ENCODE results near the gene HSPA1L. TPM values are rescaled to one million over a fixed set of nuclear protein-coding genes. Genes with fewer than 3 reads are reported as not detected.

The HSPA1L gene
- total and polyA plus RNA-seq, 10 of the 15 experiments (the other 5 are each of a cell fraction or from before 2014, with no cell fraction given), result 0.69 to 2.5 (median 1.5) TPM

DNA sequence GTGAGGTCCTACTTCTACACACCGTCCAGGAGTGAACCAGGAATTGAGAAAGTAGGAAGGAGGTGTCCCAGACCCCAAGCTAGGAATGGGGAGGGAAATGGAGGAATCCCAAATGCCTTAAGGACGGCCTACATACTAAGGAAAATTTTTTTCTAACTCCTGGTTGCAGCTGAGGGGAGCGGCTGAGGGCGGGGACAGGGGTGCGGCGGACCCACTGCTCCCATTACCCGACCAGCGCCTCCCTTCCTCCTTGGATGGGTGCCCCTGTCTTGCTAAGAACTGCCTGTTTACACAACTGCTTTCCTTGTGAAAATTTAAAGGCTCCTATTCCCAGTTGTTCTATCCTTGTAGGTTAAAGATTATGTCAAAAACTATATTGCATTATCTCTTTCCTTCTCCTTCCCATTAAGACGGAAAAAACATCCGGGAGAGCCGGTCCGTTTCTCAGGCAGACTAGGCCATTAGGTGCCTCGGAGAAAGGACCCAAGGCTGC lies 11.8 kb upstream of the HSPA1L start (continued):
- TF ChIP-seq BRCA1 (IDR thresholded peaks at IDR 0.05; ENCODE audit: low read depth, low read length) (no peak), NRF1 (conservative IDR thresholded peaks at IDR 0.05; ENCODE audit: low read depth, low read length) (no peak), RELA (IDR thresholded peaks at IDR 0.05; ENCODE audit: borderline replicate concordance, partially characterized antibody) (peak; percentile 36), RBBP5 (conservative IDR thresholded peaks at IDR 0.05) (no peak), IRF4 (IDR thresholded peaks at IDR 0.05; ENCODE audit: low read depth, low read length) (no peak), FOS (IDR thresholded peaks at IDR 0.05; ENCODE audit: borderline replicate concordance, extremely low read depth, insufficient read length) (no peak), CBX3 (IDR thresholded peaks at IDR 0.05; ENCODE audit: borderline replicate concordance, low read depth) (no peak), ZBED1 (IDR thresholded peaks at IDR 0.05; ENCODE audit: borderline replicate concordance) (no peak), NBN (IDR thresholded peaks at IDR 0.05) (0 out of 2 replicates have a peak, but pooled peaks have one; percentile 16), NFYA (IDR thresholded peaks at IDR 0.05; ENCODE audit: borderline replicate concordance, low read depth, low read length) (no peak), RAD21 (IDR thresholded peaks at IDR 0.05; ENCODE audit: insufficient read depth, low read depth, low read length) (no peak), ZNF274 (IDR thresholded peaks at IDR 0.05; ENCODE audit: insufficient read depth, insufficient read length) (no peak), YY1 (IDR thresholded peaks at IDR 0.05; ENCODE audit: low read depth, low read length) (0 out of 2 replicates have a peak, but pooled peaks have one; percentile 6), LARP7 (IDR thresholded peaks at IDR 0.05) (no peak), EZH2 (IDR thresholded peaks at IDR 0.05; ENCODE audit: borderline replicate concordance, control insufficient read depth, low read depth, low read length) (no peak), SUZ12 (IDR thresholded peaks at IDR 0.05; ENCODE audit: unreplicated experiment) (no peak)
- TF ChIP-seq, protein P1, sequence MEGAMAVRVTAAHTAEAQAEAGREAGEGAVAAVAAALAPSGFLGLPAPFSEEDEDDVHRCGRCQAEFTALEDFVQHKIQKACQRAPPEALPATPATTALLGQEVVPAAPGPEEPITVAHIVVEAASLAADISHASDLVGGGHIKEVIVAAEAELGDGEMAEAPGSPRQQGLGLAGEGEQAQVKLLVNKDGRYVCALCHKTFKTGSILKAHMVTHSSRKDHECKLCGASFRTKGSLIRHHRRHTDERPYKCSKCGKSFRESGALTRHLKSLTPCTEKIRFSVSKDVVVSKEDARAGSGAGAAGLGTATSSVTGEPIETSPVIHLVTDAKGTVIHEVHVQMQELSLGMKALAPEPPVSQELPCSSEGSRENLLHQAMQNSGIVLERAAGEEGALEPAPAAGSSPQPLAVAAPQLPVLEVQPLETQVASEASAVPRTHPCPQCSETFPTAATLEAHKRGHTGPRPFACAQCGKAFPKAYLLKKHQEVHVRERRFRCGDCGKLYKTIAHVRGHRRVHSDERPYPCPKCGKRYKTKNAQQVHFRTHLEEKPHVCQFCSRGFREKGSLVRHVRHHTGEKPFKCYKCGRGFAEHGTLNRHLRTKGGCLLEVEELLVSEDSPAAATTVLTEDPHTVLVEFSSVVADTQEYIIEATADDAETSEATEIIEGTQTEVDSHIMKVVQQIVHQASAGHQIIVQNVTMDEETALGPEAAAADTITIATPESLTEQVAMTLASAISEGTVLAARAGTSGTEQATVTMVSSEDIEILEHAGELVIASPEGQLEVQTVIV (IDR thresholded peaks at IDR 0.05; ENCODE audit: borderline replicate concordance, partially characterized antibody), result no peak
- TF ChIP-seq, protein P2, sequence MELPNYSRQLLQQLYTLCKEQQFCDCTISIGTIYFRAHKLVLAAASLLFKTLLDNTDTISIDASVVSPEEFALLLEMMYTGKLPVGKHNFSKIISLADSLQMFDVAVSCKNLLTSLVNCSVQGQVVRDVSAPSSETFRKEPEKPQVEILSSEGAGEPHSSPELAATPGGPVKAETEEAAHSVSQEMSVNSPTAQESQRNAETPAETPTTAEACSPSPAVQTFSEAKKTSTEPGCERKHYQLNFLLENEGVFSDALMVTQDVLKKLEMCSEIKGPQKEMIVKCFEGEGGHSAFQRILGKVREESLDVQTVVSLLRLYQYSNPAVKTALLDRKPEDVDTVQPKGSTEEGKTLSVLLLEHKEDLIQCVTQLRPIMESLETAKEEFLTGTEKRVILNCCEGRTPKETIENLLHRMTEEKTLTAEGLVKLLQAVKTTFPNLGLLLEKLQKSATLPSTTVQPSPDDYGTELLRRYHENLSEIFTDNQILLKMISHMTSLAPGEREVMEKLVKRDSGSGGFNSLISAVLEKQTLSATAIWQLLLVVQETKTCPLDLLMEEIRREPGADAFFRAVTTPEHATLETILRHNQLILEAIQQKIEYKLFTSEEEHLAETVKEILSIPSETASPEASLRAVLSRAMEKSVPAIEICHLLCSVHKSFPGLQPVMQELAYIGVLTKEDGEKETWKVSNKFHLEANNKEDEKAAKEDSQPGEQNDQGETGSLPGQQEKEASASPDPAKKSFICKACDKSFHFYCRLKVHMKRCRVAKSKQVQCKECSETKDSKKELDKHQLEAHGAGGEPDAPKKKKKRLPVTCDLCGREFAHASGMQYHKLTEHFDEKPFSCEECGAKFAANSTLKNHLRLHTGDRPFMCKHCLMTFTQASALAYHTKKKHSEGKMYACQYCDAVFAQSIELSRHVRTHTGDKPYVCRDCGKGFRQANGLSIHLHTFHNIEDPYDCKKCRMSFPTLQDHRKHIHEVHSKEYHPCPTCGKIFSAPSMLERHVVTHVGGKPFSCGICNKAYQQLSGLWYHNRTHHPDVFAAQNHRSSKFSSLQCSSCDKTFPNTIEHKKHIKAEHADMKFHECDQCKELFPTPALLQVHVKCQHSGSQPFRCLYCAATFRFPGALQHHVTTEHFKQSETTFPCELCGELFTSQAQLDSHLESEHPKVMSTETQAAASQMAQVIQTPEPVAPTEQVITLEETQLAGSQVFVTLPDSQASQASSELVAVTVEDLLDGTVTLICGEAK (IDR thresholded peaks at IDR 0.05; ENCODE audit: borderline replicate concordance), result no peak
- TF ChIP-seq, protein P3, sequence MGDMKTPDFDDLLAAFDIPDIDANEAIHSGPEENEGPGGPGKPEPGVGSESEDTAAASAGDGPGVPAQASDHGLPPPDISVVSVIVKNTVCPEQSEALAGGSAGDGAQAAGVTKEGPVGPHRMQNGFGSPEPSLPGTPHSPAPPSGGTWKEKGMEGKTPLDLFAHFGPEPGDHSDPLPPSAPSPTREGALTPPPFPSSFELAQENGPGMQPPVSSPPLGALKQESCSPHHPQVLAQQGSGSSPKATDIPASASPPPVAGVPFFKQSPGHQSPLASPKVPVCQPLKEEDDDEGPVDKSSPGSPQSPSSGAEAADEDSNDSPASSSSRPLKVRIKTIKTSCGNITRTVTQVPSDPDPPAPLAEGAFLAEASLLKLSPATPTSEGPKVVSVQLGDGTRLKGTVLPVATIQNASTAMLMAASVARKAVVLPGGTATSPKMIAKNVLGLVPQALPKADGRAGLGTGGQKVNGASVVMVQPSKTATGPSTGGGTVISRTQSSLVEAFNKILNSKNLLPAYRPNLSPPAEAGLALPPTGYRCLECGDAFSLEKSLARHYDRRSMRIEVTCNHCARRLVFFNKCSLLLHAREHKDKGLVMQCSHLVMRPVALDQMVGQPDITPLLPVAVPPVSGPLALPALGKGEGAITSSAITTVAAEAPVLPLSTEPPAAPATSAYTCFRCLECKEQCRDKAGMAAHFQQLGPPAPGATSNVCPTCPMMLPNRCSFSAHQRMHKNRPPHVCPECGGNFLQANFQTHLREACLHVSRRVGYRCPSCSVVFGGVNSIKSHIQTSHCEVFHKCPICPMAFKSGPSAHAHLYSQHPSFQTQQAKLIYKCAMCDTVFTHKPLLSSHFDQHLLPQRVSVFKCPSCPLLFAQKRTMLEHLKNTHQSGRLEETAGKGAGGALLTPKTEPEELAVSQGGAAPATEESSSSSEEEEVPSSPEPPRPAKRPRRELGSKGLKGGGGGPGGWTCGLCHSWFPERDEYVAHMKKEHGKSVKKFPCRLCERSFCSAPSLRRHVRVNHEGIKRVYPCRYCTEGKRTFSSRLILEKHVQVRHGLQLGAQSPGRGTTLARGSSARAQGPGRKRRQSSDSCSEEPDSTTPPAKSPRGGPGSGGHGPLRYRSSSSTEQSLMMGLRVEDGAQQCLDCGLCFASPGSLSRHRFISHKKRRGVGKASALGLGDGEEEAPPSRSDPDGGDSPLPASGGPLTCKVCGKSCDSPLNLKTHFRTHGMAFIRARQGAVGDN (IDR thresholded peaks at IDR 0.05), result no peak
- TF ChIP-seq, protein P4, sequence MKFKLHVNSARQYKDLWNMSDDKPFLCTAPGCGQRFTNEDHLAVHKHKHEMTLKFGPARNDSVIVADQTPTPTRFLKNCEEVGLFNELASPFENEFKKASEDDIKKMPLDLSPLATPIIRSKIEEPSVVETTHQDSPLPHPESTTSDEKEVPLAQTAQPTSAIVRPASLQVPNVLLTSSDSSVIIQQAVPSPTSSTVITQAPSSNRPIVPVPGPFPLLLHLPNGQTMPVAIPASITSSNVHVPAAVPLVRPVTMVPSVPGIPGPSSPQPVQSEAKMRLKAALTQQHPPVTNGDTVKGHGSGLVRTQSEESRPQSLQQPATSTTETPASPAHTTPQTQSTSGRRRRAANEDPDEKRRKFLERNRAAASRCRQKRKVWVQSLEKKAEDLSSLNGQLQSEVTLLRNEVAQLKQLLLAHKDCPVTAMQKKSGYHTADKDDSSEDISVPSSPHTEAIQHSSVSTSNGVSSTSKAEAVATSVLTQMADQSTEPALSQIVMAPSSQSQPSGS (IDR thresholded peaks at IDR 0.05; ENCODE audit: low read length), result no peak

Data from GM12878 (cell line).